Kidney epithelial cell (primary cell): ENCODE measurements around the gene MINDY2. TPM values are rescaled to one million over a fixed set of nuclear protein-coding genes. Genes with fewer than 3 reads are reported as not detected.
"Not testable (repeated sequence)": the region's sequence is repeated elsewhere in the genome, so short reads cannot be mapped to it uniquely, and the experiment has no call there.

Source experiments
- DNase-seq: peaks from one replicate; pipeline ENCODE4 v3.0.0-alpha.2; 2010; ENCODE audit warnings: low read depth
- H3K27me3 ChIP-seq: 2 replicates; pipeline ENCODE4 v1.6.0; 2011; ENCODE audit warnings: low read length; ENCODE audit not compliant: control insufficient read depth, insufficient read depth
- H3K36me3 ChIP-seq: 2 replicates; pipeline ENCODE4 v1.5.1; 2011; ENCODE audit warnings: low read length; ENCODE audit not compliant: control insufficient read depth, insufficient read depth
- H3K4me3 ChIP-seq: 2 replicates; pipeline ENCODE4 v1.5.1; 2011; ENCODE audit warnings: low read depth, mild to moderate bottlenecking, control low read depth, low read length
- CTCF ChIP-seq: IDR thresholded peaks from 2 replicates; pipeline ENCODE4 v1.5.1; 2011; ENCODE audit warnings: mild to moderate bottlenecking, moderate library complexity, low read length, control low read depth, inconsistent platforms; ENCODE audit not compliant: insufficient read depth, poor library complexity, severe bottlenecking
- total RNA-seq: library from RNA; depleted of rRNA; stranded (reverse); fragments of >200 nt; gene quantifications from 2 replicates; pipeline ENCODE4 v1.2.3, GENCODE V29; 2015

MINDY2 gene
- total RNA-seq, 1 donor from 2014 or later: 25.7 TPM

GRCh38 chr15:58877999-58878825 is 107.1 kb downstream of the MINDY2 start:
- H3K4me3 ChIP-seq: no peak overlapping the region
- DNase-seq: no peak
- no peak for TF ChIP-seq CTCF
- peaks cover 4% of the 10 kb centered on the region for H3K36me3 ChIP-seq
- no peaks in the 10 kb centered on the region for H3K27me3 ChIP-seq

- Histone ChIP-seq H3K27me3 (no peaks in the 10 kb centered on the region), H3K4me3 (no peak overlapping the region), H3K36me3 (peaks cover 4% of the 10 kb centered on the region)
- DNase-seq: no peak
- no peak for TF ChIP-seq CTCF
These were observed 109.2 kb downstream of the MINDY2 start for GRCh38 chr15:58880320-58880719.

- DNase-seq: no peak
- peaks cover 6% of the 10 kb centered on the region for H3K36me3 ChIP-seq
- H3K27me3 ChIP-seq: no peaks in the 10 kb centered on the region
- H3K4me3 ChIP-seq: no peak overlapping the region
- no peak for TF ChIP-seq CTCF
These were observed 111.1 kb downstream of the MINDY2 start for GRCh38 chr15:58882243-58882642.

- H3K36me3 ChIP-seq, H3K4me3 ChIP-seq: not testable (repeated sequence)
These were observed 112.8 kb downstream of the MINDY2 start for GRCh38 chr15:58883926-58884325.

GRCh38 chr15:58886921-58887320 is 115.8 kb downstream of the MINDY2 start:
- no peak for TF ChIP-seq CTCF
- no peak overlapping the region for H3K4me3 ChIP-seq
- no peaks in the 10 kb centered on the region for H3K27me3 ChIP-seq
- no peak for DNase-seq
- peaks cover 6% of the 10 kb centered on the region for H3K36me3 ChIP-seq

More at GRCh38 chr15:58883926-58884325, 112.8 kb downstream of the MINDY2 start:
- H3K27me3 ChIP-seq, DNase-seq: not testable (repeated sequence)

GRCh38 chr15:58889363-58889762 is 118.3 kb downstream of the MINDY2 start:
- Histone ChIP-seq H3K27me3 (no peaks in the 10 kb centered on the region), H3K36me3 (peaks cover 5% of the 10 kb centered on the region), H3K4me3 (no peak overlapping the region)
- no peak for TF ChIP-seq CTCF
- DNase-seq: no peak
